SU-DHL-6 (cell line): ENCODE results near the gene SERINC5.

Experiments
- H2AFZ ChIP-seq: fragments of 200-600 bp; sonication (generic); 2 replicates; pipeline ENCODE4 v1.6.1; 2014; ENCODE audit warnings: low read depth, mild to moderate bottlenecking, moderate library complexity, mixed read lengths, antibody characterized with exemption, low read length; ENCODE audit not compliant: severe bottlenecking
- H3F3A ChIP-seq: fragments of 200-600 bp; shearing (Covaris generic); 2 replicates; pipeline ENCODE4 v1.6.0; 2016; ENCODE audit warnings: antibody characterized with exemption, mild to moderate bottlenecking; ENCODE audit not compliant: insufficient read depth
- H3K27ac ChIP-seq: fragments of 200-600 bp; sonication (generic); 2 replicates; pipeline ENCODE4 v1.5.1; 2016; ENCODE audit warnings: low read depth, mild to moderate bottlenecking, low read length, moderate library complexity, mixed read lengths
- H3K27me3 ChIP-seq: fragments of 200-600 bp; sonication (generic), shearing (Covaris generic); 2 replicates; pipeline ENCODE4 v1.6.0; 2014; ENCODE audit warnings: mild to moderate bottlenecking, low read length
- H3K36me3 ChIP-seq: fragments of 200-600 bp; sonication (generic); 2 replicates; pipeline ENCODE4 v1.6.1; 2014; ENCODE audit warnings: mild to moderate bottlenecking, low read length, mixed read lengths
- H3K4me2 ChIP-seq: fragments of 300-600, 200-600 bp; shearing (Covaris generic), sonication (generic); 2 replicates; pipeline ENCODE4 v1.6.0; 2014; ENCODE audit warnings: low read length, low read depth, mild to moderate bottlenecking; ENCODE audit not compliant: poor library complexity, severe bottlenecking
- H3K4me3 ChIP-seq: fragments of 200-600 bp; sonication (generic); 2 replicates; pipeline ENCODE4 v1.5.1; 2014; ENCODE audit warnings: antibody characterized with exemption, low read length, mild to moderate bottlenecking, mixed read lengths; ENCODE audit not compliant: insufficient read depth, poor library complexity, severe bottlenecking
- H3K79me2 ChIP-seq: fragments of 200-600 bp; sonication (generic); 2 replicates; pipeline ENCODE4 v1.6.1; 2014; ENCODE audit warnings: mild to moderate bottlenecking, low read length, moderate library complexity; ENCODE audit not compliant: insufficient read depth
- H3K9ac ChIP-seq: fragments of 200-600 bp; sonication (generic); 2 replicates; pipeline ENCODE4 v1.7.0; 2014; ENCODE audit warnings: mild to moderate bottlenecking, low read length
- H3K9me2 ChIP-seq: fragments of 200-600 bp; sonication (generic); replicated peaks from 2 replicates; pipeline ENCODE4 v1.6.1; 2014; ENCODE audit warnings: low read length; ENCODE audit not compliant: insufficient read depth
- H3K9me3 ChIP-seq: fragments of 200-600 bp; sonication (generic); 2 replicates; pipeline ENCODE4 v1.6.1; 2014; ENCODE audit warnings: low read length, mixed read lengths; ENCODE audit not compliant: insufficient read depth
- H4K20me1 ChIP-seq: fragments of 200-600 bp; sonication (generic); 2 replicates; pipeline ENCODE4 v1.6.1; 2014; ENCODE audit warnings: low read depth, mild to moderate bottlenecking, antibody characterized with exemption, low read length, moderate library complexity, mixed read lengths
- CTCF ChIP-seq: fragments of 200-600 bp; sonication (generic); IDR thresholded peaks from one replicate; pipeline ENCODE4 v1.5.1; 2017; ENCODE audit warnings: antibody characterized with exemption, mild to moderate bottlenecking, low read length, moderate library complexity; ENCODE audit not compliant: insufficient read depth, poor library complexity, severe bottlenecking
- EZH2phosphoT487 ChIP-seq: fragments of 200-600 bp; sonication (generic), shearing (Covaris generic); conservative IDR thresholded peaks from 2 replicates; pipeline ENCODE4 v1.6.1; 2018; ENCODE audit warnings: mild to moderate bottlenecking, antibody characterized with exemption, low read length, moderate library complexity, mixed read lengths

SERINC5 gene

GRCh38 chr5:80198920-80199319 lies 56.9 kb downstream of the SERINC5 start:
- H2AFZ ChIP-seq, result no peak overlapping the region
- peaks cover 98% of the 10 kb centered on the region for H3K79me2 ChIP-seq
- H3F3A ChIP-seq, result peaks cover 28% of the 10 kb centered on the region
- no peak overlapping the region for H3K4me3 ChIP-seq
- H3K36me3 ChIP-seq, result peaks cover 33% of the 10 kb centered on the region
- H3K9me3 ChIP-seq, result no peaks in the 10 kb centered on the region
- peak overlapping the region; percentile 27 for H3K27ac ChIP-seq
- no peaks in the 10 kb centered on the region for H3K9me2 ChIP-seq
- H3K27me3 ChIP-seq, result no peaks in the 10 kb centered on the region
- no peaks in the 10 kb centered on the region for H4K20me1 ChIP-seq
- H3K4me2 ChIP-seq, result no peak overlapping the region
- H3K9ac ChIP-seq, result no peak overlapping the region
- TF ChIP-seq EZH2phosphoT487, result no peak
- TF ChIP-seq CTCF, result no peak

DNA sequence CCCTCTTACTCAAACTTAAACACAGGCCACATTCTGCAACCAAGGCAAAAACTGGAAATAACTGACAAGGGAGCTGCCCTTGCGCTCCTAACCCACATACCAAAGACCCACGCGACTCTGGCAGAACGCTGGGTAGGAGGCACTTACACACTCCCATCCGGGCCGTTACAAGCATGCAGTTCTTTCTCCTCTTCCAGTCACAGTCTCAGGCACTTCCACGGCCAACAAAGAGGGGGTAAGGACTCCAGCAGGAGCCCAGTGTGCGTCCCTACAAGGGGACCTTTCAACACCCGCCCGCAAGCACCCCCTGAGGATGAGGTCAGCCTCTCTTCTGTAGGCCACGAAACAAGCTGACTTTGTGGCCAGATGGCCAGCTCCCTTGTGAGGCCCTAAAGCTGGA lies 57.4 kb downstream of the SERINC5 start:
- Histone ChIP-seq H3F3A (peaks cover 33% of the 10 kb centered on the region), H3K9me2 (no peaks in the 10 kb centered on the region), H4K20me1 (no peaks in the 10 kb centered on the region), H3K27me3 (no peaks in the 10 kb centered on the region), H3K4me3 (no peak overlapping the region), H3K9ac (no peak overlapping the region), H3K36me3 (peaks cover 28% of the 10 kb centered on the region), H3K27ac (peak overlapping the region; percentile 27), H3K9me3 (no peaks in the 10 kb centered on the region), H3K4me2 (no peak overlapping the region), H2AFZ (no peak overlapping the region), H3K79me2 (peaks cover 98% of the 10 kb centered on the region)
- TF ChIP-seq EZH2phosphoT487 (no peak), CTCF (no peak)

- H3F3A ChIP-seq, result peaks cover 58% of the 10 kb centered on the region
- peaks cover 14% of the 10 kb centered on the region; the same call in 1 of the 2 replicates for H3K36me3 ChIP-seq
- H3K27me3 ChIP-seq, result no peaks in the 10 kb centered on the region
- H3K9ac ChIP-seq, result peak overlapping the region; percentile 22
- H3K4me2 ChIP-seq, result peak overlapping the region; percentile 98
- H3K9me3 ChIP-seq, result no peaks in the 10 kb centered on the region
- TF ChIP-seq CTCF, result no peak
- no peak for TF ChIP-seq EZH2phosphoT487
- H2AFZ ChIP-seq, result no peak overlapping the region
- H3K79me2 ChIP-seq, result peaks cover 87% of the 10 kb centered on the region
- no peaks in the 10 kb centered on the region for H3K9me2 ChIP-seq
- no peak overlapping the region for H3K4me3 ChIP-seq
- no peaks in the 10 kb centered on the region for H4K20me1 ChIP-seq
- H3K27ac ChIP-seq, result peak overlapping the region; percentile 99
These were observed 59.9 kb downstream of the SERINC5 start for GRCh38 chr5:80195837-80196400.
